Effector memory CD4-positive, alpha-beta T cell (primary cell): ENCODE measurements around the gene SLX4IP.
A peak's percentile ranks its signal among the peaks of the same experiment; 100 is the strongest.
"Not testable (repeated sequence)": the region's sequence is repeated elsewhere in the genome, so short reads cannot be mapped to it uniquely, and the experiment has no call there.

Experiments
- DNase-seq, 3 donors: peaks; one replicate each; pipeline ENCODE4 v3.0.0-alpha.2; 2020
- H3K27ac ChIP-seq: 2 replicates; pipeline ENCODE4 v1.7.0; 2013; ENCODE audit warnings: mild to moderate bottlenecking, low read length, moderate library complexity; ENCODE audit not compliant: insufficient read depth, poor library complexity, severe bottlenecking
- H3K27me3 ChIP-seq: replicated peaks from 2 replicates; pipeline ENCODE4 v1.7.0; 2013; ENCODE audit warnings: mild to moderate bottlenecking, low read length; ENCODE audit not compliant: insufficient read depth, control insufficient read depth, poor library complexity, severe bottlenecking
- H3K36me3 ChIP-seq: 2 replicates; pipeline ENCODE4 v1.7.0; 2013; ENCODE audit warnings: mild to moderate bottlenecking, low read length, moderate library complexity; ENCODE audit not compliant: control insufficient read depth, insufficient read depth
- H3K4me1 ChIP-seq: 2 replicates; pipeline ENCODE4 v1.7.0; 2013; ENCODE audit warnings: low read length, mild to moderate bottlenecking; ENCODE audit not compliant: control insufficient read depth, insufficient read depth, poor library complexity, severe bottlenecking
- H3K4me3 ChIP-seq: 2 replicates; pipeline ENCODE4 v1.7.0; 2013; ENCODE audit warnings: low read length, low read depth, mild to moderate bottlenecking; ENCODE audit not compliant: insufficient read depth, poor library complexity, severe bottlenecking
- H3K9me3 ChIP-seq: 2 replicates; pipeline ENCODE4 v1.7.0; 2013; ENCODE audit warnings: mild to moderate bottlenecking, low read length, moderate library complexity; ENCODE audit not compliant: control insufficient read depth
- total RNA-seq, 3 donors: gene quantifications; one replicate each; lab custom pipeline; 2026; lab: John Stamatoyannopoulos, UW

The SLX4IP gene
- 5.8 to 9.7 (median 8.3) reads per million in 3 donors for total RNA-seq

DNA sequence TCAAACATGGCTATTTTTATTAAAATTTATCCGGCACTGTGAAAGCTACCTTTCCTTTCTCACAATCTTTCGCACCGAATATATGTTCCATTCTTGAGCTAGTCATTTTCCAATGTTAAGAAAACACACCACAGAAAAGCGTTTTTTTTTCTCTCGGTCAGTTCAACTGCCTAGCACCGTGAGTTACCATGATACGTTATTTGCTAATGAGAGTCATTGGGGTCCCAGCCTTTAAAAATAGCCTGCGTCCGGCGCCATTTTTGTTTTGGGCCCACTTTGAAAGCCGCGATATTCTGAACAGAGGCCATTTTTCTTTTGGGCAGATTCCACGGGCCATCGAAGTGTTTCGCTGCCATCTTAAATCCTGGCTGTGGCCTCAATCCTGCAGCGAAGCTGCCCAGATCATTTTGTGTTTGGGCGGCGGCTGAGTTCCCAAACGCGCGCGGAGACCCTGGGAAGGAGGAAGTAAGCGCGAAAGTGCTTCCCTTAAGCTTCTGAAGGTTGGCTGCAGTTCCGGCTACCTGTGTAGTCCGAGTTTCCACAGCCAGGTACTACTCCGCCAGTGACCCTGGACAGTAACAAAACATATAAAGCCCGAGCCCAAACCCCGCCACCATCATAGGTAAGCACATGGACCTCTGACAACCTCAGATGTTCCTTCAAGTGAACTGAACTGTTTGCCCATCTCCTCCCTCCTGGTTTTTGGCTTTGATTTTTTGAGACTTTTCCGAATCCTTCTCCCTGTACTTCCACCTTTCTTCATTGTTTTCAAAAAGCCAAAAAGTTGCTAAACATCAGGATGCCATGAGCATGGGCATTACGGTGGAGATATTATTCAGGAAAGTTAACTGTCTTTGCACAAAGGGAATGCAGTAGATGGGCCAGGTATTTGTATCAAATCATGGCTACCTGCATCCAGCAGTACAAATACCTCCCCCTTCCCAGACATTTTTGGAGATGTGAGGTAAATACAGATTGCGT lies at the start of gene SLX4IP:
Gene SLX4IP (plus strand): TSS at position 474 of the 981 bp plus-strand sequence. CDS start 22,900 bp downstream, outside the sequence.
- H3K9me3 ChIP-seq = no peaks in the 10 kb centered on the region
- no peaks in the 10 kb centered on the region for H3K27me3 ChIP-seq
- peak within 1 kb of the TSS; percentile 72 for H3K4me3 ChIP-seq
- no peaks in the 10 kb centered on the region for H3K36me3 ChIP-seq
- peak within 1 kb of the TSS; percentile 89 for H3K27ac ChIP-seq
- H3K4me1 ChIP-seq = peaks cover 17% of the 10 kb centered on the region
- peak; percentile 59 to 76 (median 75) for DNase-seq

DNA sequence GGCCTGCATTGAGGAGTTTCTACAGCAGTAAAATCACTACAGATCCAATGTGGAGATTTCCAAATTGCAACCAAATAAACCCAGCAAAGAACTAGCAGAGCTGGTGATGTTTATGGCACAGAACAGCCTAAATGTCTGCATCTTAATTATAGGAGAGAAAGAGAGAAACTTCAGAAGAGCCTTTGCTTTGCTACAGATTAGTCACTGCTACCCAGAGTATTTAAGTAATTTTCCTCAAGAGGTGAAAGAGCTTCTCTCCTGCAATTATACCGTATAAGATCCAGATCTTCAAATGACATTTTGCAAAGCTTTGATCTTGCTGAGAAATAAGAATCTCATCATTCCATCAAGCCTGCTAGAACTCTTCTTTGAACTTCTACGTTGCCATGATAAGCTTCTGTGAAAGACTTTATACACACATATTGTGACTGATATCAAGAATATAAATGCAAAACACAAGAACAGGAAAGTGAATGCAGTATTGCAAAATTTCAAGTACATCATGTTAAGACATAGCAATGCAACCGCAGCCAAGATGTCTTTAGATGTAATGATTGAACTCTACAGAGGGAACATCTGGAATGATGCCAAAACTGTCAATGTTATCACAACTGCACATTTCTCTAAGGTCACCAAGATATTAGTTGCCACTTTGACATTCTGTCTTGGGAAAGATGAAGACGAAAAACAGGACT lies 49.1 kb upstream of the SLX4IP start:
- H3K4me1 ChIP-seq = no peaks in the 10 kb centered on the region
- no peak overlapping the region for H3K4me3 ChIP-seq
- H3K27ac ChIP-seq = no peak overlapping the region
- H3K27me3 ChIP-seq = no peaks in the 10 kb centered on the region
- no peaks in the 10 kb centered on the region for H3K9me3 ChIP-seq
- H3K36me3 ChIP-seq = no peaks in the 10 kb centered on the region
- no peak for DNase-seq

DNA sequence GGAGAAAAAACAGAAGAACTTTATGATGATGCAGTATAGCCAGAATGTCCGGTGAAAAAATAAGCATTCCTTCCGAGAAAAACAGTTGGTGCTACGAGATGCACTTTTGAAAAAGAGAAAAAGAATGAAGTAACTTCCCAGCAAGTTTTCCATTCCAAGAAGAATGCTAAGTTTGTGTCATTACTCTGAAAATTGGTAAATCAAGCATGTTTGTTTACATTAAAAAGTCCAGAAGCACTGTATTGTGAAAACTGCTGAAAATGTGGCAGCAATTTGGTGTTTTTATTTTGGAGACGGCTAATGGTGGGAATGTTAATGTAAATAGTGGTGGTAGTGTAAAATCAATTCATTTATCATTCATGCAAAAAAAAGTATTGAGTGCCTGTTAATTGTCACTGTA lies 47.4 kb upstream of the SLX4IP start:
- Histone ChIP-seq H3K4me1 (no peaks in the 10 kb centered on the region), H3K9me3 (no peaks in the 10 kb centered on the region), H3K27ac (no peak overlapping the region), H3K36me3 (no peaks in the 10 kb centered on the region), H3K27me3 (no peaks in the 10 kb centered on the region), H3K4me3 (no peak overlapping the region)
- DNase-seq = no peak

DNA sequence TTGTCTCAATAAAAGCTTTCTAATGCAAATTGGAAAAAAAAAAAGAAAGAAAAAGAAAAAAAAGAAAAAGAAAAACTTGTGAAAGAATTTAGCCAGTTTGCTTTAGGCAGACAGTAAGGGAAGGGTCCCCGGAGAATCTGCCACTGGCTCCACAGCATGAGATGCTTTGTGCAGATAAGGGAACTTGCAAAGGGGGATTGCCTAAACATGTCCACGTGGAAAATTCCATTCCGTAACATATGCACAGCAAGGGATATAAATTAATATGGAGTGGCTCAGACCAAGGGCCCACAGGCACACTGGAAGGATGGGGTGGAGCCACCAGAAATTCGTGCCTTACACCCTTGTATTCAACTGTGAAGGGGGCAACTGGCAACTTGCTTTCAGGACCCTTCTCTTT lies 46.5 kb upstream of the SLX4IP start:
- Histone ChIP-seq H3K9me3 (no peaks in the 10 kb centered on the region), H3K36me3 (no peaks in the 10 kb centered on the region), H3K4me1 (no peaks in the 10 kb centered on the region), H3K4me3 (no peak overlapping the region), H3K27me3 (no peaks in the 10 kb centered on the region), H3K27ac (no peak overlapping the region)
- no peak for DNase-seq

DNA sequence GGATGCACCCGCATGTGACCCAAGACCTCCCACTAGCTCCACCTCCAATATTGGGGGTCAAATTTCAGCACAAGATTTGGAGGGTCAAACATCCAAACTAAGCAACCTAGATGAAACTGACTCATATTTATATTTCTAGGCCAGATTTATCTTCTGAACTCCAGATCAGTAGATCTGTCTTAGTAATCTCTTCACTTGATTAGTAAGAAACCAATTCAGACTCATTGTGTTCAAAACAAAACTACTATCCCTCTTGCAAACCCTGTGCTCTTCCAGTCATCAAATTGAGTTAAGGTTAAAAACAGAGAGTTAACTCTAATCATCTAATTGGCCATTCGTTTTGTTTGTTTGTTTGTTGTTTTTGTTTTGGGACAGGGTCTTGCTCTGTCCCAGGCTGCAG lies 44.4 kb upstream of the SLX4IP start:
- no peak for DNase-seq
- Histone ChIP-seq H3K36me3 (no peaks in the 10 kb centered on the region), H3K4me3 (no peak overlapping the region), H3K4me1 (no peaks in the 10 kb centered on the region), H3K27me3 (no peaks in the 10 kb centered on the region), H3K27ac (no peak overlapping the region), H3K9me3 (no peaks in the 10 kb centered on the region)

DNA sequence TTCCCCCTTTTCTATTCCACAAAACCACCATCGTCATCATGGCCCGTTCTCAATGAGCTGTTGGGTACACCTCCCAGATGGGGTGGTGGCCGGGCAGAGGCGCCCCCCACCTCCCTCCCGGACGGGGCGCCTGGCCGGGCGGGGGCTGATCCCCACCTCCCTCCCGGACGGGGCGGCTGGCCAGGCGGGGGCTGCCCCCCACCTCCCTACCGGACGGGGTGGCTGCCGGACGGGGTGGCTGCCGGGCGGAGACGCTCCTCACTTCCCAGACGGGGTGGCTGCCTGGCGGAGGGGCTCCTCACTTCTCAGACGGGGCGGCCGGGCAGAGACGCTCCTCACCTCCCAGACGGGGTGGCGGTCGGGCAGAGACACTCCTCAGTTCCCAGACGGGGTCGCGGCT lies 40.4 kb upstream of the SLX4IP start:
- H3K36me3 ChIP-seq, H3K27ac ChIP-seq, DNase-seq, H3K4me3 ChIP-seq, H3K9me3 ChIP-seq, H3K27me3 ChIP-seq, H3K4me1 ChIP-seq: not testable (repeated sequence)

DNA sequence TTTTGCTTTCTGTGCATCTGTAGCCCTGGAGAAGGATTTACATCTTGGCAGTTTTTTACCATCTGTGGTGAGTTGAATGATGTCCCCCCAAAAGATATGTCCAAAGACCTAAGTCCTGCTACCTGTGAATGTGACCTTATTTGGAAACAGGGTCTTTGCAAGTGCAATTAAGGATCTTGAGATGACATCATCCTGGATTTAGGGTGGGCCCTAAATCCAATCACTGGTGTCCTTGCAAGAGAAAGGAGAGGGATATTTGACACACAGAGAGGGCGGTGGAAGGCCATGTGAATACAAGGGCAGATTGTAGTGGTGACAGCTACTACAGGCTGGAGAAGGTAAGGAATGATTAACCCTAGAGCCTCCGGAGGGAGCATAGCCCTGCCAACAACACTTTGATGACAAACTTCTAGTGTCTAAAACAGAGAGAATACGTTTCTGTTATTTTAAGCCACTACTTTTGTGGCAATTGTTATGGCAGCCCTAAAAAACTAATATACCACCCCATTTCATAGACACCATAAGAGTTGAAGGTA lies 36.2 kb upstream of the SLX4IP start:
- no peak overlapping the region for H3K27ac ChIP-seq
- no peaks in the 10 kb centered on the region for H3K9me3 ChIP-seq
- H3K4me1 ChIP-seq = no peaks in the 10 kb centered on the region
- no peak overlapping the region for H3K4me3 ChIP-seq
- H3K36me3 ChIP-seq = no peaks in the 10 kb centered on the region
- no peaks in the 10 kb centered on the region for H3K27me3 ChIP-seq
- DNase-seq = no peak

DNA sequence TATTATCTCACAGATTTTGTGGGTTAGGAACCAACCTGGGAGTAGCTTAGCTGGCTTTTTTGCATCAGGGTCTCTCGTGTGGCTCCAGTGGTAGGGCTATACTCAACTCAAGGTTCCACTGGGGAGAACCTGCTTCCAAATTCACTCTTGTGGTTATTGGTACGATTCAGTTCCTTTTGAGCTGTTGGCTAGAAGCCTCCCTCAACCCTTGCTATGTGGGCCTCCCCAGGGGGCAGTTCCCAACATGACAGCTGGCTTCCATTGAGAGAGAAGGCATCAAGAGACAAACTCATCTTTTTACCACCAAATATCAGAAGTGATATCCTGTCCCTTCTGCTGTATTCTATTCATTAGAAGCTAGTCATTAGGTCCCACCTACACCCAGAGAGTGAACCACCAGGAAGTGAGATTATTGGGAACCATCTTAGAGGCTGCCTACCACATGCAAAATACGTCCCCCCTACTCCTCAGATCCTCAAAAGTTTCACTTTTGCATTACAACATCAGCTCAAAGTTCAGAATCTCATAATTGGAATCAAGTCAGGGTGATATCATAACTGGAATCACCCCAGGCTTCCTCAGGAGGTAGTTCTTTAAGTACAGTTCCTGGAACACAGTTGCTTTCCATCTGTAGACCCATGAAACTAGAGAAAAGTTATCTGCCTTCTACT lies 32.0 kb upstream of the SLX4IP start:
- no peaks in the 10 kb centered on the region for H3K27me3 ChIP-seq
- no peak for DNase-seq
- H3K4me3 ChIP-seq = no peak overlapping the region
- no peaks in the 10 kb centered on the region for H3K4me1 ChIP-seq
- H3K27ac ChIP-seq = no peak overlapping the region
- no peaks in the 10 kb centered on the region for H3K9me3 ChIP-seq
- peaks cover 4% of the 10 kb centered on the region for H3K36me3 ChIP-seq

DNA sequence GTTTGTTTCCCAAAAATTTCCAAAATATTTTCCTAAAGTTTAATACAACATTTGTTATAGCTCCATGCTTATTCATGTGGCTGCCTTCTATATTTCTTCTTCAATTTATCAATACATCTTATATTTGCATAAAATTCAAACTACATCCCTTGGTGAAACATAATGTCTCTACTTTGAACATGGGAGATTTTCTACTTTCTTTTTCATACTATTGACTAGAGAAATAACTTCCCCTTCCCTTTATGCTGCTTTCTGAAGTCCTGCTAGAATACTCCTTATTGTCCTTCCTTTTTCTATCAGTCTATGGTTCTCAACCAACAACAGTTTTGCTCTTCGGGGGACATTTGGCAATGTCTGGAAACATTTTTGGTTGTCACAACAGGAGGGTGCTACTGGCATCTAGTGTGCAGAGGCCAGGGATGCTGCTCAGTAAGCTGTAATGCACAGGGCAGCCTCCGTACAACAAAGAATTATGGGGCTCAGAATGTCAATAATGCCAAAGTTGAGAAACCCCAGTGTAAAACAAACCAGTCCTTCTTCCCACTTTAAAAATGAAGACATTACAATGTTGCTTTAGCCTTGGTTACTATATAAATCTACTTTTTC lies 31.0 kb upstream of the SLX4IP start:
- DNase-seq = no peak
- H3K4me1 ChIP-seq = no peaks in the 10 kb centered on the region
- H3K9me3 ChIP-seq = no peaks in the 10 kb centered on the region
- H3K4me3 ChIP-seq = no peak overlapping the region
- H3K27ac ChIP-seq = no peak overlapping the region
- peaks cover 4% of the 10 kb centered on the region for H3K36me3 ChIP-seq
- no peaks in the 10 kb centered on the region for H3K27me3 ChIP-seq
